Stromal cell of bone marrow (primary cell): ENCODE results near the gene VWF.
"Not testable (repeated sequence)": the region's sequence is repeated elsewhere in the genome, so short reads cannot be mapped to it uniquely, and the experiment has no call there.

ENCODE experiments used
- DNase-seq: peaks from one replicate; pipeline ENCODE4 v3.0.0-alpha.2; 2012; ENCODE audit warnings: low read depth

VWF gene

DNA sequence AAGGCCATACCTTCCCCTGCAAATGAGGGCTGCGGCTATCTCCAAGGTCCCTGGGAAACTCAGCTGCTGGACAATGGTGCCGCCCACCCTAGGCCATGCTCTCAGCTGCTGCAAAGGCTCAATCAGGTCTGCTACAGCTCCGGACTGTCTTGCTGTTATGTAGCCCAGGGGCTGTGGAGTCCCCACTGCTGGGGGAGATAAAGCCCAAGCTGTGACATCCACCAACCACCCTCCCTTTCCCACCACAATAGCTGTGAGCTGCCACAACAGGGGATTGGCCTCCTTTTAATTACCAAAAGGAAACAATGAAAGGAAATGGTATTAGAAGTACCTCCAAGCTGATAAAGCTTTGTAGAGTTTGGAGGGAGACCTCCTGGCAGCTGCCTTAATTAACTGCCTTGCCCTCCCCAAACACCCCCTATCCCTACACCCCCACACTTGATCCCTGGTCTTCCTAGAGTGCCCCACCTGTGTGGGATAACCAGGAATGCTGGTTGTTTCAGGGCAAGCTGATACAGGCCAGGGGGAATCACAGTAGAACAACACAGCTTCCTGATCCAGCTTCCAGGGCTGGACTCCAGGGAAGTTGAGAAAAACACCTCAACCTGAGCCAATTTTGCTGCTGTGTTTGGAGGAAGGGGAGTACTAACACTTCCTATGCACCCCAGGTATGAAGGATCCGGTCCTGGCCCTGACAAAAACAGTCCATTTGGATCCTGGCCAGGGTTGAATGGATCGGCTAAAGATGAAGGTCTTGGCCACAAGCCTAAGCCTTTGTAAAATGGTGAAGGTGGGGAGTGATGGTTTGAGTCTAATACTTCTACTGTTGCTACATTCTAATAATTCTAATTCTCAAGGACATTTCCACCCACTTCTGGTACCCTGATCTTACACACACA, at the start of gene VWF:
VWF (minus strand) TSS at position 260 of the 899 bp plus-strand sequence. CDS start 1,474 bp downstream, outside the sequence.
- no peak for DNase-seq

DNA sequence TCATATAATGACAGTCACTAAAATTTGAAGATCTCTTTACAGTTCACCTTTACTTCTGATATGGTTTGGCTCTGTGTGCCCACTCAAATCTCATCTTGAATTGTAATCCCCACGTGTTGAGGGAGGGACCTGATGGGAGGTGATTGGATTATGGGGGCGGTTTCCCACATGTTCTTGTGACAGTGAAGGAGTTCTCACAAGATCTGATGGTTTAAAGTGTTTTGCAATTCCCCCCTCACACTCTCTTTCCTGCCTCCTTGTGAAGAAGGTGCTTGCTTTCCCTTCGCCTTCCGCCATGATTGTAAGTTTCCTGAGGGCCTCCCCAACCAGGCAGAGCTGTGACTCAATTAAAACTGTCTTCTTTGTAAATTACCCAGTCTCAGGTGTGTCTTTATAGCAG, 48.4 kb upstream of the VWF start:
- no peak for DNase-seq

DNA sequence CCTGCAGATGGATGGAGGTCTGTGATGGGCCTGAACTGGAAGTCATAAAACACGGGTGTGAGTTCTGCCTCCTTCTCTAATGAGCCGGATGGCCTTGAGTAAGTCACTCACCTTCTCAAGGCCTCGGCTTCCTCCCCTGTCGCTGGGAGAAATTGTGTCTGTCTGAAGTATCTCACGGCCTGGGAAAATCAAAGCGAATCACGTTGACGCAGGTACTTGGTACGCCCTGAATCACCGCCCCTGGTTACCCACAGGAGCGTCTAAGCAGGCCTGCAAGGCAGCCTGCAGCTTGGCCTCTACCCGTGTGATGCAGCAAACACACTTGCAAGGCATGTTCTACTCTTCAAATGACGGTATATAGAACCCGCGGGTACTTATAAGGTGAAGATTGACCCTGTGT, 47.6 kb upstream of the VWF start:
- DNase-seq: no peak

DNA sequence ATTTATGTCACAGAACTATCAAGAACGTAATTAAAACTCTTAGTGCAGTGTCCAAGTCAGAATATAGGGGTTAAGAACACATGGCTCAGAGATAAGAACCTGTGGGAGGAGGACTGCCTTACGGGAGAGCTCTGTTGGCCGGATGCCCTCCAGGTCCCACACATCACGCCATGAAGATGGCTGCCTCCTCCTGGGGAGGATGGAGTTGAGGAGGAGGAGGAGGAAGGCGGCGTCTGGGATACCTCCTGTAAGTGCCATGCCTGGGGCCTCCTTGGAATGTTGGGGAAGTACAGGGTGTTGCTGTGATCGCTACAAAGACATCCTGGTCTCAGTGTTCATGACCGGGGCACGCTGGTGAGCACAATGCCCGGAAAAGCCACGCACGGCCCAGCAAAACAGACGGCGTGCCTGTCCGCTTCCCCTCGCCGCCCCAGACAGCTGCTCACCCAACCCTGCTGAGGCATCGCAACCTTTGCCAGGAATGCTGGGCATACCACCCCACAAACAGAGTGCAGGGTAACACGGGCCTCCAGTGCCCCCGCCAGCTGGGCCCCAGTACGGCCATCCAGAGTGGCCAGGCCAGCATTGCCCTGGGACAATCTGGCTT, 47.0 kb upstream of the VWF start:
- no peak for DNase-seq

DNA sequence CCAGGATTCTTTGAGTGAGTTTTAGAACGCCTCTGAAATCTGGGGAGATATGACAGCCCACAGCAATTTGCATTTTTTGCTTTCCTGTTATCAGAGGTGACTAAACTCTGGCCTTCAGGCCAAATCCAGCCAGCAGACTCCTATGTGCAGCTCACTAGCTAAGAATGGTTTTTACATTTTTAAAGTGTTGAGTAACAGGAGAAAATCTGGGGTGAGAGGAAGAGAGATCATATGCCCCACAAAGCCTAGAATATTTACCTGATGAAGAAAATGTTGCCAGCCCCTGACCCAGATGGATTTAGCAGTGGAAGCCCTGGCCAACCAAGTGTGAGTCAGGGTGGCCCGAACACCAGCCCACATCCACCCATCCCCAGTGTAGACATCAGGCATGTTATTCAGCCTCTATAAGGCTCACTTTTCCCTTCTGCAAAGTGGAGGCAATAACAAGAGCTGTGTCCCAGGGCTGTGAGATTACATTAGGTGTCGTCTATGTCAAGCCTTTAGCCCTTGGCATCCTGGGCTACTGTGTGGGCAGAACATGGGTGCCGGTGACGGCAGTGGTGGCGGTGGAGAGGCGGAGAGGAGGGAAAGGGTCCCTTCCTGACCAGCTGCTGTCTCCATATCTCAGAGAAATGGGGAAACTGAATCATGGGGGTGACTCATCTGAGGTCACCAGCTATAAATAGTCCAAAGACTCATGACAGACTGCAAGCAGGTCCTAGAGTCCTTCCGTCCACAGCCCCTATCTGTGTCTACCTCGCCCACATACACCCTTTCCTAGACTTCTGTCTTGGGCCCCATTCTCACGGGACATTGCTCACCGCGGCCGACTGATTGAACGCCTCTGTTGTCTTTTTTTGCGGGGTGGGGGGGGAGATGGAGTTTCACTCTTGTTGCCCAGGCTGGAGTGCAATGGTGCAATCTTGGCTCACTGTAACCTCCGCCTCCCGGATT, 43.1 kb upstream of the VWF start:
- peak; percentile 96 for DNase-seq

DNA sequence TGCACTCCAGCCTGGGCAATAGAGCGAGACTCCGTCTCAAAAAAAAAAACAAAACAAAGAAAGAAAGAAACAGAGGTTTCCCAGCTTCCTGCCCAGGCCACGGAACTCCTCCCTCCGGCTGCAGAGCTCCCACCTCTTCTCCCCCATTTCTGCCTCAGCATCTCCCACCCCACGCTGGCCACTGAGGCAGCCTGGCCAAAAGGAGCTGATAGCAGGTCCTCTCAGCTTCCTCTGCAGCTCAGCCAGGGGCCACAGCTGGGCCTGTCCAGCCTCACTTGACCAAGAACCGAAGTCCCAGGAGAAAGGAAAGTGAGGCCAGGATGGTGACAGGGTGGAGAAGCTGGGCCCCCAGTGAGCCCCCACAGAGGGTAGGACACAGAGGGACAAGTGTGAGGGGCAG, 42.3 kb upstream of the VWF start:
- DNase-seq: no peak

DNA sequence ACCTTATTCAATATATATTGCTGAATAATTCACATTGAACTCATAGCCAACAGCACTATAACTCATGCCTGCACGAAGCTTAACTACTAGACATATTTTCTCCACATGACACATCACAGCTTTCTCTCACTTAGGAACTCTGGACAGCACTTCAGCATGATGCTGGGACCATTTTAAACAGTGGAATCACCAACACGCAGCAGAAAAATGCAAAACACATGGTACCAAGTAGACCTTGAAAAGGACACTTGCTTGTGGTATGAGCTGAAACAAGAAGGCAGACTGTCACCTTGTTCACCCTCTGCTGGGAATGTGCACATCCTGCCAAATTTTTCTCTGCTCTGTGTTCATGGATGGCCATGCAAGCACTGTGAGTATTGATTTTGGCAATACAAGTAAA, 40.9 kb upstream of the VWF start:
- no peak for DNase-seq

DNA sequence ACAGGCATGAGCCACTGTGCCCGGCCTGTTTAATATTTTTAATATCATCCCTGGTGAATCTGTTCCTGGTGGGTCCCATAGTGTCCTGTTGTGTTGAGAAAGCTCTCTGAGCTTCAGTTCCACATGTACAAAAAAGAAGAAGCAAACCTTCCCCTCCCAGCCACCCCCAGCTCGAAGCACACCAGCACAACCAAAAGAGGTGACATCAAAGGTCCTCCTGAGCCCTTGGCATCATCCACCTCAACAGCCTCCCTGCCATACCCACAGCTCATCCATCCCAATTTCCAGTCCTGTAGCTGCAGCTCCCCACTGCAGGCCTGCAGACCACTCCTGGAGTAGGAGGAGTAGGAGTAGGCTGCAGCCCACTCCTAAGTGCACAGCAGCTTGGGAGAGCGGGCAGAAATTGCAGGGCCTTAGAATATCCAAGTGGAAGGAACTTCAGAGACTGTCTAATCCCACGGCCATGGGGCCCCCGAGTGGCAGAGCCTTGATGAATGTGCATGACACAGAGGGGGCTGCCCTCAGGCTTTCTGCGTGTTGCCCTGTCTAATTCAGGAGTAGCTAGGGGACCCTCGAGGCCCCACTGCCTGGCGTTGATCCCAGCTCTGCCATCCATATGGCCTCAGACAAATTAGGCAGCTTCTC, 39.1 kb upstream of the VWF start:
- no peak for DNase-seq

DNA sequence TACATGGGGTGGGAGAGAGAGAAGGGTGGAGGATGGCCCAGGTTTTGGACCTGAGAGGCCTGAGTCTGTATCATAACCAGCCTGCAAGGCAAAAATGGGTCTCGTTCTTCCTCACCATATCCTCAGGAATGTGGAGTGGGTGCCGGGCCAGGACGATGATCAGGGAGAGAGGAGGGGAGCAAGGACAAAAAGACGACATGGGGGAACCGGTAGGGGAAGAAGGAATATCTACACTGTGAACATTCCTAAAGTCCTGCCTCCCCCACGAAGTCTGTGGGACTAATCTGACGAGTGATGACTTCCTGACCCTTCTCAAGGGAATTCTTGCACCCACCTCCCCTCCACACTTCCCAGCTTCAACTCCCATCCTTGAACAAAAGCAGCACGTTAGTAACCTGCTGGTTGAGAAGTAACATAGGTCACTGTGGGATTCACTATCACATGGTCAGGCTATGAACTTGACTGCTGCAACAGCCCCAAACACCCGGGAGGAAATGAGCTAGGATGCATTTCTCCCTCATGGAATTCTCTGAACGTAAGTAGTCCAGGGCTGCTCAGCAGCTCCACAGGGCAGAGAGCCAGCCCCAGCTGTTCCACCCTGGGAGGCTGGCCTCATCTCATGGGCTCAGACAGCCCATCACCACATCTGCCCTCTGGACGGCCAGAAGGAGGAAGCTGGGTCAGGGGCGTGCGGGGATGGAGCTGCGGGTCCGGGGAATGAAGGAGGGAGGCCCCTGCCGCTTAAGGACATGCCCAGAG, 36.8 kb upstream of the VWF start:
- DNase-seq: no peak

DNA sequence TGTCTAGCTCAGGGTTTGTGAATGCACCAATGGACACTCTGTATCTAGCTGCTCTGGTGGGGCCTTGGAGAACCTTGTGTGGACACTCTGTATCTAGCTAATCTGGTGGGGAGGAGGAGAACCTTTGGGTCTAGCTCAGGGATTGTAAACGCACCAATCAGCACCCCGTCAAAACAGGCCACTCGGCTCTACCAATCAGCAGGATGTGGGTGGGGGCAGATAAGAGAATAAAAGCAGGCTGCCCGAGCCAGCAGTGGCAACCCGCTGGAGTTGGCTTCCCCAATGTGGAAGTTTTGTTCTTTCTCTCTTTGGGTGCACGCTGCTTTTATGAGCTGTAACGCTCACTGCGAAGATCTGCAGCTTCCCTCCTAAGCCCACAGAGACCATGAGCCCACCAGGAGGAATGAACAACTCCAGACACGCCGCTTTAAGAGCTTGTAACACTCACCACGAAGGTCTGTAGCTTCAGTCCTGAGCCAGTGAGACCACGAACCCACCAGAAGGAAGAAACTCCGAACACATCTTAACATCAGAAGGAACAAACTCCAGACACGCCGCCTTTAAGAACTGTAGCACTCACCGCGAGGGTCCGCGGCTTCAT, 35.7 kb upstream of the VWF start:
- DNase-seq: not testable (repeated sequence)

DNA sequence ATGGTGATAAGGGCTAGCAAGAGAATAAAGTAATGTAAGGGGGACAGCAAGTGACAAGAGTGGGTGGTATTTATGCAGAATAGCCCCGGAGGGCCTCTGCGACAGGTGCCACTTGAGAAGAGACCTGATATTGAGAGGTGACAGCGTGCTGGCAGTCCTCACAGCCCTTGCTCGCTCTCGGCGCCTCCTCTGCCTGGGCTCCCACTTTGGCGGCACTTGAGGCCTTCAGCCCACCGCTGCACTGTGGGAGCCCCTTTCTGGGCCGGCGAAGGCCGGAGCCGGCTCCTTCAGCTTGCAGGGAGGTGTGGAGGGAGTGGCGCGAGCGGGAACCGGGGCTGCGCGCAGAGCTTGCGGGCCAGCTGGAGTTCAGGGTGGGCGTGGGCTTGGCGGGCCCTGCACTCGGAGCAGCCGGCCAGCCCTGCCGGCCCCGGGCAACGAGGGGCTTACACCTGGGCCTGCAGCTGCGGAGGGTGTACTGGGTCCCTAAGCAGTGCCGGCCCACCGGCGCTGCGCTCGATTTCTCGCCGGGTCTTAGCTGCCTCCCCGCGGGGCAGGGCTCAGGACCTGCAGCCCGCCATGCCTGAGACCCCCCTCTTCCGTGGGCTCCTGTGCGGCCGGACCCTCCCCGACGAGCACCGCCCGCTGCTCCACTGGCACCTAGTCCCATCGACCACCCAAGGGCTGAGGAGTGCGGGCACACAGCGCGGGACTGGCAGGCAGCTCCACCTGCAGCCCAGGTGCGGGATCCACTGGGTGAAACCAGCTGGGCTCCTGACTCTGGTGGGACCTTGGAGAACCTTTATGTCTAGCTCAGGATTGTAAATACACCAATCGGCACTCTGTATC, 34.9 kb upstream of the VWF start:
- not testable (repeated sequence) for DNase-seq

DNA sequence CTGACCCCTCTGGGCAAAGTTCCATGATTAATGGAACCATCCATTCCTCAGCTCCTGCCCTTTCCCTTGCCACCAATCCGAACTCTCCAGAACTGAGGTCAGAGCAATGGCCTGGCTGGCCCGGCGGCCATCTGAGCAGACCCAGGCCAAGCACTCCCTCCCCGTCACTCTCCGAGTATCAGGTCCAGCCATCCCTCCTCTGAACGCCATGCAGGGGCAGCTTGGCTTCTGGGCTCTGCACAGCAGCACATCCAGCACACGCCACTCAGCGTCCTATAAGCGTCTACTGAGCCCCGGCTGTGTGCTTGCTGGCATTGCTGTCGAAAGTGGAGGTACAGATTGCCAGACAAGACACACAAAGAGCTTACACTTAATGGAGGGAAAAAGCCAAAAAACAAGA, 34.3 kb upstream of the VWF start:
- no peak for DNase-seq

DNA sequence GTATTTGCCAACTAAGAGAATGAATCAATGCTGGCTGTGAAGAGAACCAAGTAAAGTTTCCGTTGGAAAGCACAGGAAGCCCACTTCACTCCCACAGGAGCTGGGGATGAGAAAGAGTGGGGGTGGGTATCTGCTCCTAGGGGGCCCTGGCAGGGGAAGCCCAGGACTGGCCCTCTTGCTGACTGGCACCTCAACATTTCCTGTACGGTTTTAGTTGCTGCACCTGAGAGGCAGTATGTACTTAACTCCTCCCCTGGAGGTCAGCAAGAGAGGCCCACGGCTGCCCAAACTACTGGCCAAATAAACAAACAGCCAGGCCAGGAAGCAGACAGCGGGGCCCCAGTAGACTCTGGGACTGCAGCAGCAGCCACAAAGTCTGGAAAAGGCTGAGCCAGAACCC, 33.8 kb upstream of the VWF start:
- DNase-seq: no peak

DNA sequence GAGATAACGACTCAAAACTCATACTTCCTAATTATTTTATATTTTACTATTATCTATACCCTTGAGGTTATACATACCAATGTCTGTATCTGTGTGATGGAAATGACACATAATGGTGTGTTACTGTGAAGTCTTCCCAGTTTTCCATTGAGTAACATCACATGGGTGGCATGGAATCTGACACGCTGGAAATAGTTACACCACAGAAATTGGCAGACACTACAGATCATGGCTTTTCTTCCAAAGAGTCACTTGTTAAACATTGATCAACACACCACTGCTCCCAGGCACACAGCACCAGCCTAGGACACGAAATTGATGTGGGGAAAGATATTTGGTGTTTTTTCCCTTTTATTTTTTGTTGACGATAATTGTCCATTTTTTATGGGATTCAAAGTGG, 33.0 kb upstream of the VWF start:
- no peak for DNase-seq

DNA sequence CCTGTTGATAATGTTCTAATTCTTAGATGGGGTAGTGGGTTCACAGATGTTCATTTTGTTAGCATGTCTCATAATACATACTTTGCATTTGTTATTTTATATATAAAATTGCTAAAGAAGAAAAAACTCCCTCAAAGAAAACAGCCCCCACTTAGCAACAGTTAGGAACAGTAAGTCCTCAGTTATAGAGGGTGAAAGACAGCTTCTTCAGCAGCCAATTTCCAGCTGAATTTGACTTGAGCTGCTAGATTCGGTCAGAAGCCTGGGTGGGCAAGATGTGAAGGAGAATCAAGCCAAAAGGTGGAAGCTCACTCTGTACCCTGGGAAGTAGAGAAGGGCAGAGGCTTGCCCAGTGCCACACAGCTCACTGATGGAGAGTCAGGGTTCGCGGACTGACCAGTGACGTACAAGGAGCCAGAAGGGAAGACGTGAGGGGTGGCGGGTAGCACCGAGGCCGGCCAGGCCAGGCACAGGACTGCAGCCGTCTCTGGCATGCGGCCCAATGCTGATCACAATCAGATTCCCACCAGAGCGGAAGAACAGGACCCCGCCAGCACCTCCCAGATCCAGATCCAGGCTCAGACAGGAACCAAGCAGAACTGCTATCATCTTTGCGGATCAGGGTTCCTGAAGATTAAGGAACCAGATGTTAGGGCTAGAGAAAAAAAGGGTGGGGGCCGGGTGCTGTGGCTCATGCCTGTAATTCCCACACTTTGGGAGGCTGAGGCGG, 30.4 kb upstream of the VWF start:
- no peak for DNase-seq

DNA sequence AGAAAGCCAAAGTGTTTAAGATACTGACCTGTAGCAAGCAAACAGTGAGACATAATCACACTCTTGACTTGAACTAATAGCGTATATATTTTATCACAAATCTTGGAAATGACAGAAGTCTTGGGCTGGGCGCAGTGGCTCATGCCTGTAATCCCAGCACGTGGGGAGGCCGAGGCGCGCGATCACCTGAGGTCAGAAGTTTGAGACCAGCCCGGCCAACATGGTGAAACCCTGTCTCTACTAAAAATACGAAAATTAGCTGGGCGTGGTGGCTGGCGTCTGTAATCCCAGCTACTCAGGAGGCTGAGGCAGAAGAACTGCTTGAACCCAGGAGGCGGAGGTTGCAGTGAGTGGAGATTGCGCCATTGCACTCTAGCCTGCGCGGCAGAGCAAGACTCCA, 24.3 kb upstream of the VWF start:
- not testable (repeated sequence) for DNase-seq

DNA sequence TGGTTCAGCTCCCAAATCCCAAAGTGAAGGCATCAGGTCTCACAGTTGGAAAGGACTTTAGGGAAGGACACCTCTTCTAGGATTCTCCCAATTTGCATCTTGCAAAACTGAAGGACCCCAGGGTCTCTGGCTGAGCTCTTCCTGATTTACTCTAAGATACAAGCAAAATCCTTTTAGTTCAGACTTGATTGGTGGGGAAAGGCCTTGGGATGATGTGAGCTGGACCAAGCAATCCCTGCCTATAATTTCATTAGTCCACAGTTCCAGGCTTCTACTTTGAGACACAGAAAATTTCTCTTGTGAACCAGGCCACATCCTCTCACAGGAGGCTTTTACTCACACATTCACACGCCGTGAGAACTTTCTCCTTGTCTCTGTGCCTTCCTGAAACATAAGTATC, 23.6 kb upstream of the VWF start:
- DNase-seq: no peak

DNA sequence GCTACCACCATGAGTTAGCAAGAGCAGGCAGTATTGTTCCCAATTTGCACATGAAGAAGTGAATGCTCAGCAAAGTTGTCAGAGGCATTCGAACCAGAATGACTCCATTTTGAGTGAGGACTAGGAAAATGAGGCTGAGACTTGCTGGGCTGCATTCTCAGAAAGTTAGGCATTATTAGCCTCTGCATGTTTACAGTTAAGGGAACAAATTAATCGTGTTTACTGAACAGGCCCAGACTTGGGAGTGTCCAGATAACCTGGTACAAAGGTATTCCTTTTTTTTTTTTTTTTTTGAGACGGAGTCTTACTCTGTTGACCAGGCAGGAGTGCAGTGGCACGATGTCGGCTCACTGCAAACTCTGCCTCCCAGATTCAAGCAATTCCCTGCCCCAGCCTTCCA, 22.5 kb upstream of the VWF start:
- DNase-seq: no peak

DNA sequence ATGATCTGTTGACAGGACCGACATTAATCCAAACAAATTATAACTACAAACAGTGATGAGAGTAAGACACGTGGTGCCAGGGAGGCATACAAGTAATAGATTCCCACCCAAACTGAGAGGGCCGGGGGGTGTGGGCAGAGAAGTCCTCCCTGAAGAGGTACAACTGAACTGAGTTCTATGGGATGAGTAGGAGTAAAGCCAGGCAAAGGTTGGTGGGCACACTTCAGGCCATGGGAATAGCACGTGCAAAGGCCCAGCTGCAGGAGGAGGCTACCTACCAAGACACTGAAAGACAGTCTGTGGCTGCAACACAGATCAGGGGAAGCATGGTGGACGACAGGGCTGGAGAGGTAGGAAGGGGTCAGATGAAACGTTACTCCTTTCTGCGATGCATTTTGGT, 22.0 kb upstream of the VWF start:
- no peak for DNase-seq
